T1000 (cell line): ENCODE data around the gene PEAK1.

Source experiments
- DNase-seq: peaks from one replicate; lab custom pipeline; 2025; ENCODE audit warnings: mixed read lengths; lab: John Stamatoyannopoulos, UW

Gene PEAK1

GRCh38 chr15:77355321-77355720 is 64.6 kb downstream of the PEAK1 start:
- no peak for DNase-seq

GRCh38 chr15:77354063-77354462 is 65.8 kb downstream of the PEAK1 start:
- DNase-seq, result no peak

GRCh38 chr15:77352887-77353286 is 67.0 kb downstream of the PEAK1 start:
- no peak for DNase-seq

- DNase-seq, result no peak
These were observed 69.1 kb downstream of the PEAK1 start for GRCh38 chr15:77350792-77351191.

GRCh38 chr15:77349666-77350065 is 70.2 kb downstream of the PEAK1 start:
- DNase-seq, result no peak

GRCh38 chr15:77348511-77348910 is 71.4 kb downstream of the PEAK1 start:
- no peak for DNase-seq

- DNase-seq, result no peak
These were observed 72.7 kb downstream of the PEAK1 start for GRCh38 chr15:77347197-77347596.

GRCh38 chr15:77346245-77347036 is 73.5 kb downstream of the PEAK1 start:
- DNase-seq, result no peak

- no peak for DNase-seq
These were observed 77.1 kb downstream of the PEAK1 start for GRCh38 chr15:77342807-77343206.

- DNase-seq, result no peak
These were observed 79.7 kb downstream of the PEAK1 start for GRCh38 chr15:77340245-77340644.

GRCh38 chr15:77336006-77336405 is 83.9 kb downstream of the PEAK1 start:
- DNase-seq, result no peak

- no peak for DNase-seq
These were observed 84.6 kb downstream of the PEAK1 start for GRCh38 chr15:77335298-77335697.

- no peak for DNase-seq
These were observed 86.7 kb downstream of the PEAK1 start for GRCh38 chr15:77333166-77333565.

- no peak for DNase-seq
These were observed 90.7 kb downstream of the PEAK1 start for GRCh38 chr15:77329202-77329601.

GRCh38 chr15:77327844-77328529 is 91.9 kb downstream of the PEAK1 start:
- no peak for DNase-seq

GRCh38 chr15:77327168-77327567 is 92.7 kb downstream of the PEAK1 start:
- DNase-seq, result no peak

- DNase-seq, result no peak
These were observed 93.5 kb downstream of the PEAK1 start for GRCh38 chr15:77326366-77326765.

- no peak for DNase-seq
These were observed 107.4 kb downstream of the PEAK1 start for GRCh38 chr15:77312523-77312922.

GRCh38 chr15:77311618-77312398 is 108.1 kb downstream of the PEAK1 start:
- no peak for DNase-seq

- DNase-seq, result no peak
These were observed 108.9 kb downstream of the PEAK1 start for GRCh38 chr15:77311020-77311419.

- no peak for DNase-seq
These were observed 110.5 kb downstream of the PEAK1 start for GRCh38 chr15:77309392-77309791.

GRCh38 chr15:77305953-77306352 is 114.0 kb downstream of the PEAK1 start:
- no peak for DNase-seq
